Left lung (tissue), 10 donors: Measurements from ENCODE around the gene KLC1. TPM values are rescaled to one million over a fixed set of nuclear protein-coding genes. Genes with fewer than 3 reads are reported as not detected.
A peak's percentile ranks its signal among the peaks of the same experiment; 100 is the strongest.

Experiments
- ATAC-seq: fragments of 200-7000 bp; cut with Tn5 transposase; one replicate; pipeline ENCODE4 v1.9.1; 2020; ENCODE audit warnings: moderate library complexity
- DNase-seq, 4 donors: peaks; one replicate each; pipeline ENCODE4 v3.0.0-alpha.2; 2013 to 2020
- H3K27ac ChIP-seq, 2 donors: fragments of 200-600 bp; sonication (generic) in 1 of 2; one replicate each; pipeline versions ENCODE4 v1.5.0 to v1.8.0; 2020 to 2021
- H3K27me3 ChIP-seq, 2 donors: fragments of 200-600 bp; sonication (generic) in 1 of 2; one replicate each; pipeline versions ENCODE4 v1.5.0 to v1.8.0; 2020 to 2021
- H3K36me3 ChIP-seq, 2 donors: fragments of 200-600 bp; sonication (generic) in 1 of 2; one replicate each; pipeline versions ENCODE4 v1.5.0 to v1.8.0; 2020 to 2021
- H3K4me1 ChIP-seq, 2 donors: fragments of 200-600 bp; one replicate each; pipeline ENCODE4 v1.8.0; 2021
- H3K4me3 ChIP-seq, 2 donors: fragments of 200-600 bp; sonication (generic) in 1 of 2; one replicate each; pipeline versions ENCODE4 v1.5.0 to v1.8.0; 2020 to 2021; ENCODE audit warnings: mild to moderate bottlenecking in 1 of 2
- H3K9me3 ChIP-seq, 2 donors: fragments of 200-600 bp; sonication (generic) in 1 of 2; one replicate each; pipeline versions ENCODE4 v1.5.0 to v1.8.0; 2020 to 2021
- intact Hi-C, 2 donors: fragments of 100-400 bp; cut with DNase I; formaldehyde crosslinking; loops; one replicate each; pipeline versions ENCODE4 v1.11.2 to v1.14.2; 2022
- polyA plus RNA-seq, 6 donors: library from polyadenylated mRNA; unstranded; fragments of 120-200 nt; gene quantifications; one replicate each; pipeline ENCODE4 v1.2.1, GENCODE V29; 2013; ENCODE audit not compliant: insufficient read length in 6 of 6
- total RNA-seq, 2 donors: library from RNA; stranded (reverse); fragmentation: NEBNext Ultra II Directional; extraction: Animal tissue kit (Norgen Biotek cat#: 25700); gene quantifications; one replicate each; pipeline ENCODE4 v1.2.1, GENCODE V29; 2021
- TF ChIP-seq, protein P1 (sequence below), 2 donors: fragments of 200-600 bp; sonication (generic) in 1 of 2; IDR thresholded peaks; one replicate each; pipeline versions ENCODE4 v1.5.0 to v1.8.0; 2021; ENCODE audit warnings: antibody characterized with exemption in 2 of 2
- donor health status: DM: no; HTN: yes; CAD: no.
- donor health status: DM: no; HTN: no; CAD: no.

The KLC1 gene
- total and polyA plus RNA-seq, 8 donors = 126 to 185 (median 156) TPM

GRCh38 chr14:103736546-103737431, 107.8 kb downstream of the KLC1 start:
- no peak for ATAC-seq
- intact Hi-C loops = no loop called here
- Histone ChIP-seq H3K9me3 (no peaks in the 10 kb centered on the region), H3K4me3 (no peak overlapping the region), H3K27ac (no peak overlapping the region), H3K36me3 (peaks cover 0 to 98% of the 10 kb centered on the region in 2 donors), H3K27me3 (no peaks in the 10 kb centered on the region), H3K4me1 (no peaks in the 10 kb centered on the region)
- no peak for DNase-seq
- TF ChIP-seq, protein P1, sequence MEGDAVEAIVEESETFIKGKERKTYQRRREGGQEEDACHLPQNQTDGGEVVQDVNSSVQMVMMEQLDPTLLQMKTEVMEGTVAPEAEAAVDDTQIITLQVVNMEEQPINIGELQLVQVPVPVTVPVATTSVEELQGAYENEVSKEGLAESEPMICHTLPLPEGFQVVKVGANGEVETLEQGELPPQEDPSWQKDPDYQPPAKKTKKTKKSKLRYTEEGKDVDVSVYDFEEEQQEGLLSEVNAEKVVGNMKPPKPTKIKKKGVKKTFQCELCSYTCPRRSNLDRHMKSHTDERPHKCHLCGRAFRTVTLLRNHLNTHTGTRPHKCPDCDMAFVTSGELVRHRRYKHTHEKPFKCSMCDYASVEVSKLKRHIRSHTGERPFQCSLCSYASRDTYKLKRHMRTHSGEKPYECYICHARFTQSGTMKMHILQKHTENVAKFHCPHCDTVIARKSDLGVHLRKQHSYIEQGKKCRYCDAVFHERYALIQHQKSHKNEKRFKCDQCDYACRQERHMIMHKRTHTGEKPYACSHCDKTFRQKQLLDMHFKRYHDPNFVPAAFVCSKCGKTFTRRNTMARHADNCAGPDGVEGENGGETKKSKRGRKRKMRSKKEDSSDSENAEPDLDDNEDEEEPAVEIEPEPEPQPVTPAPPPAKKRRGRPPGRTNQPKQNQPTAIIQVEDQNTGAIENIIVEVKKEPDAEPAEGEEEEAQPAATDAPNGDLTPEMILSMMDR (IDR thresholded peaks at IDR 0.05) = no peak

DNA sequence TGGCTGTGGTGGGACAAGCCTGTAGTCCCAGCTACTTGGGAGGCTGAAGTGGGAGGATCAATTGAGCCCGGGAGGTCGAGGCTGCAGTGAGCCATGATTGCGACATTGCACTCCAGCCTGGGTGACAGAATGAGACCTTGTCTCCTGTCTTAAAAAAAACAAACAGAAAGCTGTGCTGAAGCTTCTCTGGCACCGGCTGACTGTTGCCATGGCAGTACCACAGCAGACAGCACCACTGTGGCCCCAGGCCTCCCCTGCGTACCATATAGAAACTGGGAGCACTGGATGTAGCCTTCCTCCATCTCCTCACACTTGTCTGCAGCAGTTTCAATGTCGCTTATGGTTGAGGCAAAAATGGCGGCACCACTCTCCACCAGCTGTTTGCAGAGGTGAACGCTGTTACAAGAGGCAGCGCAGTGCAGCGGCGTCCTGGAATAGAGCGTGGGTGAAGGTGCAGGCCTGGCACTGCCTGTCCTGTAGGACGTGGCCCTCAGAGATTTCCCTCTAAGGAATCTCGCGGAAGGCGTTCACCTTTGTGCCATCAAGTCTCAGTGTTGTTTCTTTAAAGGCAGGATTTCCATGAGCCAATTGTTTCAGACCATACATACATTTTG, 108.5 kb downstream of the KLC1 start:
- Histone ChIP-seq H3K4me3 (no peak overlapping the region), H3K4me1 (no peaks in the 10 kb centered on the region), H3K27me3 (no peaks in the 10 kb centered on the region), H3K9me3 (no peaks in the 10 kb centered on the region), H3K36me3 (peaks cover 0 to 98% of the 10 kb centered on the region in 2 donors), H3K27ac (no peak overlapping the region)
- ATAC-seq (no peak), DNase-seq (peak in 1 of 4 donors; percentile 65)
- TF ChIP-seq, protein P1 (IDR thresholded peaks at IDR 0.05) = no peak
- intact Hi-C loops = no loop called here

DNA sequence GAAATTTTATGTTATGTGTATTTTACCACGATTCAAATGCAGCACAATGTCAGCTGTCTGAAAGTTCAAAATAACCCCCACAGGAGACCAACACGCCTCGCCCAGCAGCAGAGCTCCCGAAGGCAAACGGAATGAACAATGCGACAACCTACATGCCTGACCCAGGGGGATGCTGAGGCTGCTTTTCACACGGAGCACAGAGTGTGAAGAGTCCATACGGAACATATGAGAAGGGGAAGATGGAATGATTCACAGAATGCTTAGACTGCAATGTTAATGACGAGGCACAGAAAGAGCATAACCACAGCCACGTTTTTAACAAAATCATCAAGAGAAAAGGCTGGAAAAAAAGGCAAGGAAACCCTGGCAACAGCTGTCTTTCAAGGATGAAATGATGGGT, 109.2 kb downstream of the KLC1 start:
- intact Hi-C loops = no loop called here
- no peaks in the 10 kb centered on the region for H3K4me1 ChIP-seq
- no peak overlapping the region for H3K27ac ChIP-seq
- peaks cover 0 to 98% of the 10 kb centered on the region in 2 donors for H3K36me3 ChIP-seq
- no peak for ATAC-seq
- DNase-seq = no peak
- TF ChIP-seq, protein P1 (IDR thresholded peaks at IDR 0.05) = no peak
- H3K9me3 ChIP-seq = no peaks in the 10 kb centered on the region
- H3K27me3 ChIP-seq = no peaks in the 10 kb centered on the region
- H3K4me3 ChIP-seq = no peak overlapping the region

- H3K9me3 ChIP-seq = no peaks in the 10 kb centered on the region
- no peak overlapping the region for H3K4me3 ChIP-seq
- no peaks in the 10 kb centered on the region for H3K4me1 ChIP-seq
- no peaks in the 10 kb centered on the region for H3K27me3 ChIP-seq
- DNase-seq (peak in 1 of 4 donors; percentile 69), ATAC-seq (no peak)
- intact Hi-C loops = no loop called here
- TF ChIP-seq, protein P1 (IDR thresholded peaks at IDR 0.05) = no peak
- H3K27ac ChIP-seq = no peak overlapping the region
- H3K36me3 ChIP-seq = peaks cover 0 to 97% of the 10 kb centered on the region in 2 donors
These were observed 109.9 kb downstream of the KLC1 start for GRCh38 chr14:103738701-103739451.

DNA sequence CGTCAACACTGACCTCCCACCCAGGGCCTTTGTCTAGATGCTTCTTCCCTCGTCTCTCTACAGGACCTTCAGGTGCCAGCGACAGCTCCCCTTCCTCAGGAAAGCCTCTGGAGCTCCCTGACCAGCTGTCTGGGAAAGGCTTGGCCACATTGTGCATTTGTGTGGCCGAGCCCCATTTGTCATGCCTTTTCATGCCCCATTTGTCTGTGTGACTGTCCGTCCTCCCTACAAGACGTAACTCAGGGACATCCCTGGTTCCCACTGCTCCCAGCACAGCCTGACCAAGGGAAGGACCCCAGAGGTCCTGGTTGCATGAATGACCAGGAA, 110.4 kb downstream of the KLC1 start:
- Histone ChIP-seq H3K9me3 (no peaks in the 10 kb centered on the region), H3K27ac (no peak overlapping the region), H3K4me3 (no peak overlapping the region), H3K27me3 (no peaks in the 10 kb centered on the region), H3K4me1 (no peaks in the 10 kb centered on the region), H3K36me3 (peaks cover 0 to 97% of the 10 kb centered on the region in 2 donors)
- ATAC-seq (no peak), DNase-seq (no peak)
- TF ChIP-seq, protein P1 (IDR thresholded peaks at IDR 0.05) = no peak
- intact Hi-C loops = no loop called here
